HepG2 (cell line): ENCODE data around the gene DRAP1. TPM values are rescaled to one million over a fixed set of nuclear protein-coding genes. Genes with fewer than 3 reads are reported as not detected.

ENCODE experiments used
- ATAC-seq: fragments of 200-7000 bp; cut with Tn5 transposase; 3 replicates; pipeline ENCODE4 v1.9.1; 2020; ENCODE audit warnings: mild to moderate bottlenecking, moderate library complexity
- BruUV-seq: library from RNA; stranded (reverse); fragments of 400-500 nt; replicated peaks from 2 replicates; lab custom pipeline; 2021; lab: Mats Ljungman, UMichigan
- CTCF ChIA-PET: fragments of 300-600 bp; formaldehyde crosslinking; extraction: SDS; loops from one replicate; lab custom pipeline; 2021; ENCODE audit warnings: low total read pairs, inconsistent platforms, low intra/inter-chr PET ratio; lab: Yijun Ruan, JAX
- POLR2A ChIA-PET: fragments of 350-600 bp; sonication (Branson Sonifier 250); formaldehyde crosslinking; loops from one replicate; lab custom pipeline; 2020; ENCODE audit warnings: antibody characterized with exemption, inconsistent platforms; lab: Yijun Ruan, JAX
- DNase-seq: peaks from one replicate; pipeline ENCODE4 v3.0.0-alpha.2; 2015; ENCODE audit warnings: low spot score
- FAIRE-seq: peaks from 3 replicates; lab custom pipeline; 2011; peaks lifted over from hg19 to GRCh38; lab: Jason Lieb, UNC
- H2AFZ ChIP-seq: one replicate; pipeline ENCODE4 v1.6.1; 2011; ENCODE audit warnings: low read length, inconsistent platforms
- H3K27ac ChIP-seq: fragments of 300-600 bp; 3 replicates; pipeline ENCODE4 v1.8.0; 2011; ENCODE audit warnings: mixed run types, mild to moderate bottlenecking, mixed read lengths, low read length, inconsistent platforms; ENCODE audit not compliant: insufficient read depth; ENCODE audit errors: extremely low read length
- H3K27me3 ChIP-seq, 2 experiments: fragments of 200-600 bp in 1 of 2; 2 replicates in 1 of 2; 3 replicates in 1 of 2; pipeline versions ENCODE4 v1.6.0 to v1.8.0; 2011; ENCODE audit warnings: low read length in 2 of 2, mild to moderate bottlenecking in 2 of 2, moderate library complexity in 2 of 2, inconsistent platforms in 1 of 2; ENCODE audit not compliant: insufficient read depth in 2 of 2, control insufficient read depth in 1 of 2
- H3K36me3 ChIP-seq, 2 experiments: fragments of 200-600 bp in 1 of 2; replicated peaks in 1 of 2; 2 replicates in 1 of 2; 3 replicates in 1 of 2; pipeline versions ENCODE4 v1.5.1 to v1.8.0; 2011; ENCODE audit warnings: low read length in 2 of 2, inconsistent platforms in 1 of 2; ENCODE audit not compliant: insufficient read depth in 2 of 2, control insufficient read depth in 1 of 2
- H3K4me1 ChIP-seq: 2 replicates; pipeline ENCODE4 v1.5.1; 2012; ENCODE audit warnings: low read length, inconsistent platforms; ENCODE audit not compliant: insufficient read depth
- H3K4me2 ChIP-seq: 2 replicates; pipeline ENCODE4 v1.6.0; 2011; ENCODE audit warnings: low read depth, low read length, inconsistent platforms
- H3K4me3 ChIP-seq, 3 experiments: fragments of 200-600 bp in 1 of 3; sonication (generic), shearing (Covaris generic) in 1 of 3; replicated peaks in 1 of 3; 2 replicates each; pipeline ENCODE4 v1.5.1; 2011 to 2016; ENCODE audit warnings: low read length in 3 of 3, inconsistent platforms in 2 of 3, low read depth in 2 of 3, mild to moderate bottlenecking in 2 of 3, control low read depth in 1 of 3, mixed read lengths in 1 of 3; ENCODE audit not compliant: insufficient read depth in 1 of 3
- H3K79me2 ChIP-seq: one replicate; pipeline ENCODE4 v1.6.1; 2011; ENCODE audit warnings: low read length, inconsistent platforms; ENCODE audit not compliant: insufficient read depth
- H3K9ac ChIP-seq: 2 replicates; pipeline ENCODE4 v1.6.0; 2011; ENCODE audit warnings: mild to moderate bottlenecking, low read depth, low read length, inconsistent platforms; ENCODE audit not compliant: insufficient read depth
- H3K9me3 ChIP-seq: 2 replicates; pipeline ENCODE4 v1.5.1; 2012; ENCODE audit warnings: mild to moderate bottlenecking, low read length
- H4K20me1 ChIP-seq: 2 replicates; pipeline ENCODE4 v1.6.0; 2011; ENCODE audit warnings: inconsistent platforms, mild to moderate bottlenecking, low read length, moderate library complexity; ENCODE audit not compliant: insufficient read depth
- AGO1 ChIP-seq: fragments of 200-400 bp; formaldehyde crosslinking; IDR thresholded peaks from 2 replicates; pipeline ENCODE4 v1.6.1; 2017; ENCODE audit warnings: mild to moderate bottlenecking, low read depth, low read length, moderate library complexity; ENCODE audit not compliant: poor library complexity, severe bottlenecking
- AGO2 ChIP-seq: fragments of 200-400 bp; formaldehyde crosslinking; optimal IDR thresholded peaks from 2 replicates; pipeline ENCODE3; 2017; ENCODE audit warnings: mild to moderate bottlenecking, low read depth, low read length, moderate library complexity
- ARNTL ChIP-seq: sonication (generic); formaldehyde crosslinking; IDR thresholded peaks from 2 replicates; pipeline ENCODE4 v1.4.0; 2020; ENCODE audit warnings: mild to moderate bottlenecking, missing genetic modification reagents
- KIAA2018 ChIP-seq: sonication (generic); formaldehyde crosslinking; IDR thresholded peaks from 2 replicates; pipeline ENCODE4 v1.5.0; 2020; ENCODE audit warnings: mild to moderate bottlenecking, missing genetic modification reagents, borderline replicate concordance
- MBD4 ChIP-seq: IDR thresholded peaks from 2 replicates; pipeline ENCODE4 v1.6.1; 2012; ENCODE audit warnings: low read length, inconsistent platforms, borderline replicate concordance
- NFIC ChIP-seq: IDR thresholded peaks from 2 replicates; pipeline ENCODE4 v1.6.1; 2012; ENCODE audit warnings: mild to moderate bottlenecking, low read length, inconsistent platforms
- RBFOX2 ChIP-seq: fragments of 200-400 bp; formaldehyde crosslinking; IDR thresholded peaks from 2 replicates; pipeline ENCODE4 v1.6.1; 2017; ENCODE audit warnings: low read depth, mild to moderate bottlenecking, low read length
- SCMH1 ChIP-seq: sonication (generic); formaldehyde crosslinking; IDR thresholded peaks from 2 replicates; pipeline ENCODE4 v1.9.0; 2021; ENCODE audit warnings: missing genetic modification reagents, mild to moderate bottlenecking, borderline replicate concordance
- ZFP41 ChIP-seq: sonication (generic); formaldehyde crosslinking; IDR thresholded peaks from 2 replicates; pipeline ENCODE4 v1.4.0; 2020; ENCODE audit warnings: mild to moderate bottlenecking, missing genetic modification reagents, borderline replicate concordance
- ZNF7 ChIP-seq: IDR thresholded peaks from 2 replicates; pipeline ENCODE4 v1.6.1; 2016; ENCODE audit warnings: missing biosample characterization, missing genetic modification reagents
- WGBS: methylation state at CpG from one replicate; pipeline ENCODE4 v1.1.6; 2017; ENCODE audit warnings: low lambda C conversion rate; 5-methylcytosine and 5-hydroxymethylcytosine counted together
- in situ Hi-C: cut with HindIII; loops from 2 replicates; pipeline ENCODE4 v1.10.0; 2017; ENCODE audit warnings: low pct_unique_long_range_greater_than_20kb; ENCODE audit not compliant: extremely low pct_ligation_motif_present
- intact Hi-C: fragments of 100-400 bp; cut with micrococcal nuclease; formaldehyde crosslinking; loops from one replicate; pipeline ENCODE4 v1.10.0; 2022; ENCODE audit not compliant: unreplicated experiment
- polyA plus RNA-seq, 8 experiments: library from polyadenylated mRNA; depleted of rRNA in 3 of 8; stranded (reverse) in 7 of 8; unstranded in 1 of 8; fragments of >200 nt; fragmentation: Illumina TruSeq in 4 of 8; extraction: Trizol in 4 of 8; gene quantifications; 2 replicates each; pipeline versions ENCODE4 v1.2.1 to v1.2.3, GENCODE V29; 2011 to 2016; ENCODE audit warnings: low read depth in 4 of 8, missing spikeins in 1 of 8, mixed read lengths in 1 of 8; ENCODE audit not compliant: insufficient read depth in 1 of 8
- total RNA-seq, 5 experiments: library from RNA; depleted of rRNA; stranded (reverse); fragments of >200 nt; fragmentation: Illumina TruSeq; extraction: Trizol; gene quantifications; 2 replicates each; pipeline ENCODE4 v1.2.3, GENCODE V29; 2016; ENCODE audit warnings: low read depth in 1 of 5
- TF ChIP-seq, protein P1 (sequence below): sonication (generic); formaldehyde crosslinking; IDR thresholded peaks from 2 replicates; pipeline ENCODE4 v1.4.0; 2020; ENCODE audit warnings: missing genetic modification reagents

DRAP1 gene
- total and polyA plus RNA-seq, 2 of the 13 experiments (the other 11 are each of a cell fraction or from before 2014, with no cell fraction given) = 46.8 to 52.3 TPM

DNA sequence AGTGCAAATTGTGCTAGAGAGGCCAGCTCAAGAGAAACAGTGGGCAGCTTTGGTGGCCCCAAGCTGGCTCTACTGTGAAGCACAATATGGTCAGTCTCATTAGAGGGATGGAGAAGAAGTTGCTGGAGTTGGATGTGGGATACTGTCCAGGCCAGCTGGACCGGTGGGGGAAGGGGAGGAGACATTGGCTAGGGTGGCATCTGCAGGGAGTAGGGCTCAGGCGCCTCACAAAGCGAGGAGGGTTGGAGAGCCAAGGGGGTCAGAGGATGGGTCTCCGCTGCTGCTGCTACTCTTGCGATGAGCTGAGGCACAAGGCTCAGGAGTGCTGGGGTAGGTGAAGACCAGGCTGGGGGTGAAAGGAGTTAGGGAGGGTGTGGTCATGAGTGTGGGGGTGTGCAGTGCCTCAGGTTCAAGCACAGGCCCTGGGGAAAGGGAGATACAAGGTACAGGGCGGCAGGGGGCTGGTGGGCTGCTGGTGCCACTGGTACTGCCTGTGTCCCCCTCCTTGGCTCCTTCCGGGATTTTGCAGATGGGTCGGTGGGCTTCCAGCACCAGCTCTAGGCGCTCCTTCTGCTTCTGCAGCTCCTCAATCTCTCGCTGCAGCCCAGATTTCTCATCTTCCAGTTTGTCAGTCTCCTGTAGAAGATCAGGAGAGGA lies 26.4 kb upstream of the DRAP1 start (continued):
- TF ChIP-seq KIAA2018 = no peak

- no peaks in the 10 kb centered on the region for H3K9me3 ChIP-seq
- no peak overlapping the region for H3K4me2 ChIP-seq
- H2AFZ ChIP-seq = no peak overlapping the region
- DNase-seq = no peak
- H3K27ac ChIP-seq = peak overlapping the region; percentile 26
- no peak for ATAC-seq
- in situ Hi-C loops (no loop called here), intact Hi-C loops (no loop called here)
- peaks cover 8 to 18% of the 10 kb centered on the region in 2 experiments; a peak in 4 of 5 replicates for H3K36me3 ChIP-seq
- ChIA-PET POLR2A (interaction anchor here (1.6 to 6.8 kb wide), 2 partner anchors 6 to 16 kb away, joined by 7 to 95 read pairs; partner anchors contain the start of gene FOSL1), CTCF (interaction anchor here (0.9 kb wide), 1 partner anchor 9 kb away, joined by 3 read pairs; no protein-coding TSS in a partner anchor)
- H3K4me3 ChIP-seq = no peak overlapping the region
- H3K4me1 ChIP-seq = peaks cover 55% of the 10 kb centered on the region
- FAIRE-seq = no peak
- H3K27me3 ChIP-seq = no peaks in the 10 kb centered on the region; a peak in 1 of 5 replicates
- H3K79me2 ChIP-seq = peaks cover 37% of the 10 kb centered on the region
- H4K20me1 ChIP-seq = no peaks in the 10 kb centered on the region
- no TSS peak for BruUV-seq
- 96% methylated on average over 16 of the region's 16 CpGs for WGBS
- no peak for TF ChIP-seq MBD4
- TF ChIP-seq SCMH1 (CRISPR knock-in tag) = no peak
- TF ChIP-seq ZNF7 = no peak
- no peak for TF ChIP-seq ZFP41
- no peak for TF ChIP-seq NFIC
- TF ChIP-seq AGO2 = peak; percentile 34
- TF ChIP-seq RBFOX2 = peak; percentile 48; the same call in 1 of the 2 replicates
- no peak for TF ChIP-seq ARNTL (CRISPR knock-in tag)
- TF ChIP-seq AGO1 = peak; percentile 52
- TF ChIP-seq, protein P1, sequence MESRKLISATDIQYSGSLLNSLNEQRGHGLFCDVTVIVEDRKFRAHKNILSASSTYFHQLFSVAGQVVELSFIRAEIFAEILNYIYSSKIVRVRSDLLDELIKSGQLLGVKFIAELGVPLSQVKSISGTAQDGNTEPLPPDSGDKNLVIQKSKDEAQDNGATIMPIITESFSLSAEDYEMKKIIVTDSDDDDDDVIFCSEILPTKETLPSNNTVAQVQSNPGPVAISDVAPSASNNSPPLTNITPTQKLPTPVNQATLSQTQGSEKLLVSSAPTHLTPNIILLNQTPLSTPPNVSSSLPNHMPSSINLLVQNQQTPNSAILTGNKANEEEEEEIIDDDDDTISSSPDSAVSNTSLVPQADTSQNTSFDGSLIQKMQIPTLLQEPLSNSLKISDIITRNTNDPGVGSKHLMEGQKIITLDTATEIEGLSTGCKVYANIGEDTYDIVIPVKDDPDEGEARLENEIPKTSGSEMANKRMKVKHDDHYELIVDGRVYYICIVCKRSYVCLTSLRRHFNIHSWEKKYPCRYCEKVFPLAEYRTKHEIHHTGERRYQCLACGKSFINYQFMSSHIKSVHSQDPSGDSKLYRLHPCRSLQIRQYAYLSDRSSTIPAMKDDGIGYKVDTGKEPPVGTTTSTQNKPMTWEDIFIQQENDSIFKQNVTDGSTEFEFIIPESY (CRISPR knock-in tag) = peak; percentile 21; the same call in 1 of the 2 replicates
- no peak overlapping the region for H3K9ac ChIP-seq
Observed at GRCh38 chr11:65894034-65894591, 25.1 kb upstream of the DRAP1 start.
